ENCODE results near the gene GSTA3.
"Not testable (repeated sequence)": the region's sequence is repeated elsewhere in the genome, so short reads cannot be mapped to it uniquely, and the experiment has no call there.

The GSTA3 gene

GRCh38 chr6:52909531-52909930, at the start of gene GSTA3:
GSTA3 (minus strand) TSS chr6:52909698; CDS start chr6:52905834, 3,864 bp downstream.
- FAIRE-seq, result no peak

GRCh38 chr6:52958546-52959255, 49.2 kb upstream of the GSTA3 start:
- no peak for FAIRE-seq

DNA sequence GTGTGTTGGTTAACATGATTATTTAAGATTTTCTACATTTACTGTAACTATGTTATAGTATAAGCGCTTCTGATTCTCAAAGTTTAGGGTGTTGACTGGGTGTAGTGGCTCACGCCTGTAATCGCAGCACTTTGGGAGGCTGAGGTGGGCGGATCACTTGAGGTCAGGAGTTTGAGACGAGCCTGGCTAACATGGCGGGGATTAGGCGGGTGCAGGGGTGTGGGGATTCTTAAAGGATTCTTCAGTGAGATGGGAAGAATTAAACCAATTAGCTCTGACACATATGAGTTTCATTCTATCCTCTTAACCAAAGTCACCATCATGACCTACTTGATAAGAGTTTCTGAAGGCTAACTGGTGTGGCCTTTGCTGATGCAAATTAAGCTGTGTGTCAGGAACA, 46.4 kb upstream of the GSTA3 start:
- FAIRE-seq, result no peak

- no peak for FAIRE-seq
These were observed 44.7 kb upstream of the GSTA3 start for GRCh38 chr6:52953911-52954839.

GRCh38 chr6:52946306-52946705, 36.8 kb upstream of the GSTA3 start:
- no peak for FAIRE-seq

DNA sequence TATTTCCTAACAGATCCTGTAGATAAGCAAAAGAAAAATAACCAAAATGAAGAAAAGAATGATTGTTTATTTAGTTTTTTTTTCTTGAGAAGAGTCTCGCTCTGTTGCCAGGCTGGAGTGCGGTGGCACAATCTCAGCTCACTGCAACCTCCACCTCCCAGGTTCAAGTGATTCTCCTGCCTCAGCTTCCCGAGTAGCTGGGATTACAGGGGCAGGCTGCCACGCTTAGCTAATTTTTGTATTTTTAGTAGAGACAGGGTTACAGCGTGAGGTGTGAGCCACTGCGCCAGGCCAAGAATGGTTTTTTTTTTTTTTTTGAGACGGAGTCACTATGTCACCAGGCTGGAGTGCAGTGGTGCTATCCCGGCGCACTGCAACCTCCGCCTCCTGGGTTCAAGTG, 33.3 kb upstream of the GSTA3 start:
- not testable (repeated sequence) for FAIRE-seq

- no peak for FAIRE-seq
These were observed 32.7 kb upstream of the GSTA3 start for GRCh38 chr6:52942221-52942620.

GRCh38 chr6:52937908-52938307, 28.4 kb upstream of the GSTA3 start:
- FAIRE-seq, result no peak

DNA sequence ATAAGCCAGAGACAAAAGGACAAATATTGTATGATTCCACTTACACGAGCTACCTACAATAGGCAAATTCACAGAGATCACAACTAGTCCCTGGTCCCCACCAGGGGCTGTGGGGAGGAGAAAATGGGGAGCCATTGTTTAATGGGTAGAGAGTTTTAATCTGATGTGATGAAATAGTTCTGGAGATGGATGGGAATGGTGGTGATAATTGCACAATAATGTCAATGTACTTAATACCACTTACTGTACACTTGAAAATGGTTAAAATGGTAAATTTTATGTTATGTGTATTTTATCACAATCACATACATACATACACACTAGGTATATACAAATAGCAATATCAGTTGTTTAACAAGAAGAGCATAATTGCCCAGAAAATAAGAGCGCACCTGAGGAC, 24.3 kb upstream of the GSTA3 start:
- no peak for FAIRE-seq

DNA sequence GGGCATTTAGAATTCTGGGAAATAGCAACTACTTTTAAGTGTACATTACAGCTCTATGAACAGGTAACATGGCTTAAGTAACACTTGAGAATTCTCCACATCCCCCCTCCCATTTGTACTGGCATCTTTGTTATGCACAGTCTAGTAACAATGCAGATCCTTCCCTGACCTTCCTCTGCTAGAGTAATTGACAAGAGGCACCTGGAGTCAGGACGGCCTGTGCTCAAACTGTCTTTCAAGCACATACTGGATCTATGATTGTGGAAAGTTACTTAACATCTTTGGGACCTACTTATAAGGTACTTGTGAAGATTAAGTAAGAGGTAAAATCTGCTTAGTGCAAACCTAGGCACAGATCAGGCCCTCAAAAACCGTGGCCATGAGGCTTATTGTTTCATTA, 21.9 kb upstream of the GSTA3 start:
- FAIRE-seq, result no peak

GRCh38 chr6:52929321-52930164, 20.0 kb upstream of the GSTA3 start:
- FAIRE-seq, result no peak

- FAIRE-seq, result no peak
These were observed 18.0 kb upstream of the GSTA3 start for GRCh38 chr6:52927451-52927850.

DNA sequence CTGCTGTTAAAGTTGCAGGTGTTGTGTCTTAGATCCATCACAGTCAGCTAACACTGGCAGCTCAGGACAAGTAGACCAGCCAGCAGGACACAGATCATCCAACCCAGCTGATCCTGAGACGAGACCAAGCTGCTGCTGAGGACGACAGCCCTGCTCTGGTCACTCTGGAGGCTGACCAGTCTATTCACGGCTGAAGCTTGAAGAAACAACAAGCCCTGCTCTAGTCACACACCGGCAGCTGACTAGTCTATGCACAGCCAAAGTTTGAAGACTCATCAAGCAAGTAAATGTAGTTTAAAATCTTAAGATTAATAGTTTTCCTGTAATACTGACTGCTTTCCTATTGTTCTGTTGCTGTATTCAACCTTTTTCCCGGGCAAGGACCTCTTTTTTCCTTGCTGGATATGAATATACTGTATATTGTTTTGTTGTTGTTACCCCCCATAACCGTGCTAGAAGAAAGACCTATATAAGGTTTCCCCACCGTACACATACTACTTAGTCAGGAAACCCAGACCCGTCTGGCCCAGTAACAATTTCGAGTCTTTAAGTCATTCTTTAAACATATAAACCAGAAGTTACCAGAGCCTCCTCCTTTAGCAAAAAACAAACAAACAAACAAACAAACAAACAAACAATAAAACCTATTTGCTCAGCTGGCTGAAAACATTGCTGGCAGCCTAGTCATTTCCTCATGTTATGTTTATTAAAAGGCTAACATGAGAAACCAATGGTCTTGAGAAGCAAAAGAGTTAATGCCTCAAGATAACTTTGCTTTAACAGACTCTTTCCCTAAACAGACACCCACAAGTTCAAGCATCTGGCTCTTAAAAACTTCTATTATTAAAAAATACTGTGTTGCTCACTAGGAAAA, 16.7 kb upstream of the GSTA3 start:
- no peak for FAIRE-seq

DNA sequence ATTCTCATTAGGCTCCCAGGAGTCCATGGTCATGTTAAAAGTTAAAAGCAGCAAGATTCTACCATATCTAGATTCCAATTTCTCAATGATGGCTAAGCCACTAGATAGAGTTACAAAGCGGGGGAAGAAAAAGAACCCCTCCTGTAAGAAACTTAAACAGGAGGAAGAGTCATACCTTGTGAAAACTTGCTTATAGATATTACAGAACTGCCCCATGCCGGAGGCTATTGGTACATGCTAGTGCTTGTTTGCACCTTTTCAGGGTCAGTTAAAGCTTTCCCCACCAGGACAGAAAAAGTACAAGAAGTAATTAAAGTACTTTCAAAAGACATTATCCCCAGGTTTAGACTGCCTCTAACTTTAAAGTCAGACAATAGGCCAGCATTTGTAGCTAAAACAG, 15.5 kb upstream of the GSTA3 start:
- FAIRE-seq, result no peak

GRCh38 chr6:52923689-52924088, 14.2 kb upstream of the GSTA3 start:
- not testable (repeated sequence) for FAIRE-seq

DNA sequence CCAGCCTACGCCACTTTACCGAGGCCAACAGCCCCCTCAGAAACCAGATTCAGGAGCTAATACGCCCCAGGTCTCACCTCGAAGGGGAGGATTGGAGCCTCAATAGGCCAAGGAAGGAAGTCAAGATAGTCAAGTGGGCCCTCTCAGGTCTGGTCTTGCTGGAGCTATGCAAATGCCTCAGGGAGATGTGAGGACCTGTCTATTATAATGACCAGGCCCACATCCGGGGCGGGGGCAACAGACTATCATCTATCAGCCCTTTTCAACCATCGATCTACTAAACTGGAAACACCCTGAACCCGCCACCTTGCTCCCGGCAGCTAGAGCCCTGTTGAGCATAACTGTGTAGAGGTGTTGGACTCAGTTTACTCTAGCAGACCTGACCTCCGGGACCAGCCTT, 12.7 kb upstream of the GSTA3 start:
- no peak for FAIRE-seq

DNA sequence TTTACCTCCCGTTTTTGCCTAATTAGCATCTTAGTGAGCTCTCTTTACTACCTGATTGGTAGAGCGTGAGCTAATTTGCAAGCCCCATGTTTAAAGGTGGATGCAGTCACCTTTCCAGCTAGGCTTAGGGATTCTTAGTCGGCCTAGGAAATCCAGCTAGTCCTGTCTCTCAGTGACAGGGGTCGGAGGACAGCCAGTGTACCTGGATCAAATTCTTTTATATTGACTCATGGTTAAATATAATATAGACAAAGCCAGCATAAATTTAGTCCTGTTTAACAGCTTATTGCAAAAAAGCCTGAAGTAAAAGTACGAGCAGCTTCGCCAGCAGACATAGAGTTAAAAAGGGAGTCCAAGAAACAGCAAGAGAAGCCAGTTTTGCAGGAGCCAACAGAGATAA, 12.2 kb upstream of the GSTA3 start:
- no peak for FAIRE-seq

DNA sequence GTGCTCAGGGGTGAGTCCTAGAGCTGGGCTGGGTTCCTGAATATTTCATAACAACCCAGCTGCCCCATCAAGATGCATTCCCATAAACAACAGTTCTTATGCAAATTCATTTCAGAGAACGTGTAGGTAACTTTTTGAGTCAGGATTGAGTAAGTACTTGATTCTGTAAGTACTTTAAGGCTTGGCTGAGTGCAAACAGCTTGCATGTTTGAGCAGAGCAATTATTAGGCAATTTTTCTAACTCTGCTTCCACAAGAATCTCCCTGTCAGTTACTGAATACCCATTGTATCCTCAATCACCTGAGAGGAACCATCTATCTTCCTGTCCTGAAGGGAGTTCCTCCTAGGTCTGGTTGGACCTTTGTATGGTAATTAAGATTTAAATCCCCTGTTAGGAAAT, 10.0 kb upstream of the GSTA3 start:
- FAIRE-seq, result not testable (repeated sequence)

GRCh38 chr6:52918771-52919170, 9.3 kb upstream of the GSTA3 start:
- FAIRE-seq, result not testable (repeated sequence)

DNA sequence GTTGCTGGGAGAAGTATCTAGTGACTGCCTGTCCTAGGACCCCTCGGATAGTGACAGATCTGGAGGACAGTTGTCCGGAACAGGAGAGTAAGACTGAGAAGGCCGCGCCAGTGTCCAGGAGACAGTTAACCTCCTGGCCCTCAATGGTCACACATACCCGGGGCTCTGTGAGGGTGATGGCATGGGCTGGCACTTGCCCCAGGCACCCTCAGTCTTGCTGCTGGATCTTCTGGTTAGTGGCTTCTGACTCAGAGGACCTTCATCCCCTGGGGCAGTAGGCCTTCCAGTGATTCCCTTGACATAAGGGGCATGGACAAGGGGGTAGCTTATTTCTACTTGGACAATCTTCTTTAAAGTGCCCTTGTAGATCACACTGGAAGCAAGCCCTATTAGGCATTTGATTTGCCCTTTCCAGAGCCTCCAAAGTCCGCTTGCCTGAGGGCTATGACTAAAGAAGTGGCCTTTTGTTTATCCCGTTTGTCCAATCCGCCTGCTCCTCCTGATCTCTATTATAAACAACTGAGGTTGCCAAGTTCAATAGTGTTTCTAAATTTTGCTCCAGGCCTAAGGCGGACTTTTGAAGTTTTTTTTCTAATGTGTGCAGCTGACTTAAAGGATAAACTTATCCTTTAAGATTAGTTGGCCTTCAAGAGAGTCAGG, 8.7 kb upstream of the GSTA3 start:
- FAIRE-seq, result not testable (repeated sequence)

- no peak for FAIRE-seq
These were observed 5.0 kb upstream of the GSTA3 start for GRCh38 chr6:52914516-52914915.

DNA sequence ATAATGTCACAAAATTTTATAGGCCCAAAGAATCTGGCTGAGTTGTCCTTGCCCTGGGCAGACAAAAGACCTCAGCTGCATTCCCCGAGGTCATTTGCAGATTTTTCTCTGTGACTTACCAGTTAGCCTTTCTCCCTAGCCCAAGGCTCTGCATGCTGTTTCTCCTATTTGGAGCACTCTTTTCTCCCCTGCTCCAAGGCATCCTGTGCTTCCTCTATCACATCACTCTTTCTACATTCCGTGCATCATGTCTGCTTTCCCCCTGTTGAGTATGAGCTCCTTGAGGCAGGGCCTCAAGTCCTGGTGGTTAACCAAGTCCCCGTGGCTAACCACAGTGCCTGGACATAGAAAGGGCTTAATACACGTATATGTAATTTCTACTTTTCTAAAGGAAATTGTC, 593 bp upstream of the GSTA3 start:
- FAIRE-seq, result no peak
